Smooth muscle cell (in vitro differentiated cells): ENCODE measurements around the gene HDGFL2. TPM values are rescaled to one million over a fixed set of nuclear protein-coding genes. Genes with fewer than 3 reads are reported as not detected.

Experiments
- DNase-seq: peaks from one replicate; lab custom pipeline; 2025; ENCODE audit not compliant: unreplicated experiment; lab: John Stamatoyannopoulos, UW
- H2AFZ ChIP-seq: fragments of 200-600 bp; sonication (generic); 2 replicates; pipeline ENCODE4 v1.6.0; 2016; ENCODE audit warnings: antibody characterized with exemption, low read depth, mild to moderate bottlenecking
- H3F3A ChIP-seq: fragments of 200-600 bp; sonication (generic); 2 replicates; pipeline ENCODE4 v1.6.0; 2017; ENCODE audit warnings: antibody characterized with exemption, low read depth
- H3K27ac ChIP-seq: fragments of 200-600 bp; sonication (generic); 2 replicates; pipeline ENCODE4 v1.5.1; 2016; ENCODE audit warnings: low read depth, mild to moderate bottlenecking
- H3K27me3 ChIP-seq: fragments of 200-600 bp; sonication (generic); 2 replicates; pipeline ENCODE4 v1.6.1; 2016; ENCODE audit warnings: low read depth, mild to moderate bottlenecking
- H3K36me3 ChIP-seq: fragments of 200-600 bp; sonication (generic); 2 replicates; pipeline ENCODE4 v1.5.1; 2016; ENCODE audit warnings: low read depth
- H3K4me1 ChIP-seq: fragments of 200-600 bp; sonication (generic); 2 replicates; pipeline ENCODE4 v1.5.1; 2016; ENCODE audit warnings: low read depth
- H3K4me2 ChIP-seq: fragments of 200-600 bp; sonication (generic); 2 replicates; pipeline ENCODE4 v1.6.0; 2016; ENCODE audit warnings: mild to moderate bottlenecking
- H3K4me3 ChIP-seq: fragments of 200-600 bp; sonication (generic); 2 replicates; pipeline ENCODE4 v1.5.1; 2016; ENCODE audit warnings: mild to moderate bottlenecking
- H3K79me2 ChIP-seq: fragments of 200-600 bp; sonication (generic); 2 replicates; pipeline ENCODE4 v1.6.0; 2016; ENCODE audit warnings: low read depth, mild to moderate bottlenecking
- H3K9ac ChIP-seq: fragments of 200-600 bp; sonication (generic); 2 replicates; pipeline ENCODE4 v1.6.0; 2016; ENCODE audit warnings: low read depth
- H3K9me3 ChIP-seq: fragments of 200-600 bp; sonication (generic); replicated peaks from 2 replicates; pipeline ENCODE4 v1.5.1; 2016; ENCODE audit warnings: low read depth
- H4K20me1 ChIP-seq: fragments of 200-600 bp; sonication (generic); 2 replicates; pipeline ENCODE4 v1.6.0; 2016; ENCODE audit warnings: low read depth
- WGBS: methylation state at CpG from one replicate; pipeline ENCODE4 v1.1.7; 2016; ENCODE audit warnings: low lambda C conversion rate; 5-methylcytosine and 5-hydroxymethylcytosine counted together
- polyA plus RNA-seq: library from polyadenylated mRNA; unstranded; fragments of >200 nt; fragmentation: Nextera tagmentation; extraction: Ambion mirVana; gene quantifications from 2 replicates; pipeline ENCODE4 v1.2.1, GENCODE V29; 2016
- total RNA-seq: library from RNA; depleted of rRNA; stranded (reverse); fragments of >200 nt; gene quantifications from 2 replicates; pipeline ENCODE4 v1.2.3, GENCODE V29; 2014
- TF ChIP-seq, protein P1 (sequence below): fragments of 200-600 bp; sonication (generic); IDR thresholded peaks from 2 replicates; pipeline ENCODE4 v1.5.1; 2017; ENCODE audit warnings: borderline replicate concordance, mild to moderate bottlenecking, antibody characterized with exemption; ENCODE audit not compliant: insufficient read depth, poor library complexity, severe bottlenecking

The HDGFL2 gene
- total and polyA plus RNA-seq, 2 experiments from 2014 or later: 27.9 to 94.1 TPM

DNA sequence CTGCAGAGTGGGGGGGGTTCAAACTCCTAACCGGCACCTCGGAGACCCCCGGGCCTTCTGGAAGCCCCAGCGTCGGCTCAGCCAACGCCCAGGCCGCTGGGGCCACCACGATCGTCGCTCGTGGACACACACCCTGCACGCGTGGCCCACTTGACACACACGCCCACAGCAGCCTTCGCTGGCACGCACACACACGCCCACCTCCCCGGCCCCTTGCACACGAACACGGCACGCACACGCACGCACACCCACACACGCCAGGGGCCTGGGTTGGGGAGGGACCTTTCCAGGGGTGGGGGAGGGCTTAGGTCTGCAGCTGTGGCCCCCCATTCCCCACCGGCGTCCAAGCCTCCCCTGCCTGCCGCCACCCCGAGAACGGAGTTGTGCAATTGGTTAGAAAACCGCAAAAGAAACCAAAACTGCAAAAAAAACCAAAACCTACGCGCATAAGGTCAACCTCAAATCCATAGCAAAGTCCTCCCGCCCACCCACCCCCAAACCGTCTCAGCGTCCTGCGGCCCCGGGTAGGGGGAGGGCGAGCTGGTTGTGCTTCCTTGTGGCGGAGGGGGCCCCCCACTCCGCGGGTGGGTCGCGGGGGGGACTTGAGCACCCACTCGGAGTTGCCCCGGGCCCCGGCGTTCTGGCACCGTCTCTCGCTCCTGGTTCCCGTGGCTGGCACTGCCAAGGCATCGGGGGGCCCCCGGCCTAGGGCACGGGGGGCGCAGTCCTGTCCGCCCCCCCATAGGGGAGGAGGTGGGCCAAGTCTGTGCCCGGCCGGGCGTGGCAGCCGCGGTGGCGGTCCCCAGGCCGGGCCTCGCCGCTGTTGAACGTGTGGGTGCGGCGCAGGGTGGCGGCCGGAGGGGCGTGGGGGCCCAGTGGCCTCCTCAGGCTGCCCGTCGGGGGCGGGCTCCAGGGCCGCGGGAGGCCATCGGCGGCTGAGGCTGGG is 71.1 kb downstream of the HDGFL2 start:
- H3K36me3 ChIP-seq: no peaks in the 10 kb centered on the region
- no peaks in the 10 kb centered on the region for H3K79me2 ChIP-seq
- H3F3A ChIP-seq: no peaks in the 10 kb centered on the region
- no peak overlapping the region for H3K4me3 ChIP-seq
- 93% methylated on average over 55 of the region's 77 CpGs for WGBS
- no peak overlapping the region for H3K27ac ChIP-seq
- DNase-seq: no peak
- no peak overlapping the region for H3K4me2 ChIP-seq
- no peak overlapping the region for H3K9ac ChIP-seq
- H3K4me1 ChIP-seq: no peaks in the 10 kb centered on the region
- H3K27me3 ChIP-seq: no peaks in the 10 kb centered on the region
- H3K9me3 ChIP-seq: peaks cover 2% of the 10 kb centered on the region
- TF ChIP-seq, protein P1, sequence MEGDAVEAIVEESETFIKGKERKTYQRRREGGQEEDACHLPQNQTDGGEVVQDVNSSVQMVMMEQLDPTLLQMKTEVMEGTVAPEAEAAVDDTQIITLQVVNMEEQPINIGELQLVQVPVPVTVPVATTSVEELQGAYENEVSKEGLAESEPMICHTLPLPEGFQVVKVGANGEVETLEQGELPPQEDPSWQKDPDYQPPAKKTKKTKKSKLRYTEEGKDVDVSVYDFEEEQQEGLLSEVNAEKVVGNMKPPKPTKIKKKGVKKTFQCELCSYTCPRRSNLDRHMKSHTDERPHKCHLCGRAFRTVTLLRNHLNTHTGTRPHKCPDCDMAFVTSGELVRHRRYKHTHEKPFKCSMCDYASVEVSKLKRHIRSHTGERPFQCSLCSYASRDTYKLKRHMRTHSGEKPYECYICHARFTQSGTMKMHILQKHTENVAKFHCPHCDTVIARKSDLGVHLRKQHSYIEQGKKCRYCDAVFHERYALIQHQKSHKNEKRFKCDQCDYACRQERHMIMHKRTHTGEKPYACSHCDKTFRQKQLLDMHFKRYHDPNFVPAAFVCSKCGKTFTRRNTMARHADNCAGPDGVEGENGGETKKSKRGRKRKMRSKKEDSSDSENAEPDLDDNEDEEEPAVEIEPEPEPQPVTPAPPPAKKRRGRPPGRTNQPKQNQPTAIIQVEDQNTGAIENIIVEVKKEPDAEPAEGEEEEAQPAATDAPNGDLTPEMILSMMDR: no peak
- no peaks in the 10 kb centered on the region for H4K20me1 ChIP-seq
- no peak overlapping the region for H2AFZ ChIP-seq

DNA sequence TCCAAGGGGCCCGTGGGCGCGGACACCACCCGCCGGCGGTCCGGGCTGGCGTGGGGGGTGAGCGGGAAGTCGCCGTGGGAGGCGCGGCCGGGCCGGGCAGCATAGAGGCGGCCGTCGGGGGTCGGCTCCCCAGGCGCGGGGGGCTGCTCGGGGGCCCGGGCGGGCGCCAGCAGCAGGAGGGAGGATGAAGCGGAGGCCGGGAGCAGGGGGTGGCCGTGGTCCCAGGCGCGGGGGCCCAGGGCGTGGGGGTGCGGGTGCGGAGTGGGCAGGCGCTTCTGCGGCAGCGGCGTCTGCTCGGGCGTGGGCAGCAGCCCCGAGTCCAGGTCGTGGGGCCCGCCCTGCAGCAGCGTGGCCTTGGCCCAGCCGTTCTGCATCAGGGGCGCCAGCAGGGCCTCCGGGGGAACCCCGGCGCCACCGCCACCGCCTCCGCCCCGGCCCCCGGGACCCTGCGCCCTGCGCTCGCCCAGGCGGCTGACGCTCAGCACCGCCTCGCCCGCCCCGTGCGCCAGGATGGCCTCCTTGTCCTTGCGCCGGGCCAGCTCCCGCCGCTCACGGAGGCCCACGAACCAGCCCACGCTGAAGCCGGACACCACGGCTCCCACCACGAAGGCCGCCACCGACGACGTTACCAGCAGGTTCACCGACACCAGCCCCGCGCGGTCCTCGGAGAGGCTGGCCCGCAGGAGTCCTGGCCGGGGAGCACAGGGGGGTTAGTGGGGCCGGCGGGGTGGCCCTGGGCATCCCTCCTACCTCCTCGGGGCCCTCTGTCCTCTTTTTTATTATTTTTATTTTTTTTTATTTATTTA is 71.9 kb downstream of the HDGFL2 start:
- Histone ChIP-seq H3K9ac (no peak overlapping the region), H3K27ac (no peak overlapping the region), H3K4me1 (no peaks in the 10 kb centered on the region), H3K79me2 (no peaks in the 10 kb centered on the region), H3K4me2 (no peak overlapping the region), H2AFZ (no peak overlapping the region), H3K9me3 (peaks cover 2% of the 10 kb centered on the region), H3F3A (no peaks in the 10 kb centered on the region), H3K36me3 (no peaks in the 10 kb centered on the region), H3K27me3 (no peaks in the 10 kb centered on the region), H4K20me1 (no peaks in the 10 kb centered on the region), H3K4me3 (no peak overlapping the region)
- DNase-seq: no peak
- TF ChIP-seq, protein P1: no peak
- 98% methylated on average over 10 of the region's 87 CpGs for WGBS

DNA sequence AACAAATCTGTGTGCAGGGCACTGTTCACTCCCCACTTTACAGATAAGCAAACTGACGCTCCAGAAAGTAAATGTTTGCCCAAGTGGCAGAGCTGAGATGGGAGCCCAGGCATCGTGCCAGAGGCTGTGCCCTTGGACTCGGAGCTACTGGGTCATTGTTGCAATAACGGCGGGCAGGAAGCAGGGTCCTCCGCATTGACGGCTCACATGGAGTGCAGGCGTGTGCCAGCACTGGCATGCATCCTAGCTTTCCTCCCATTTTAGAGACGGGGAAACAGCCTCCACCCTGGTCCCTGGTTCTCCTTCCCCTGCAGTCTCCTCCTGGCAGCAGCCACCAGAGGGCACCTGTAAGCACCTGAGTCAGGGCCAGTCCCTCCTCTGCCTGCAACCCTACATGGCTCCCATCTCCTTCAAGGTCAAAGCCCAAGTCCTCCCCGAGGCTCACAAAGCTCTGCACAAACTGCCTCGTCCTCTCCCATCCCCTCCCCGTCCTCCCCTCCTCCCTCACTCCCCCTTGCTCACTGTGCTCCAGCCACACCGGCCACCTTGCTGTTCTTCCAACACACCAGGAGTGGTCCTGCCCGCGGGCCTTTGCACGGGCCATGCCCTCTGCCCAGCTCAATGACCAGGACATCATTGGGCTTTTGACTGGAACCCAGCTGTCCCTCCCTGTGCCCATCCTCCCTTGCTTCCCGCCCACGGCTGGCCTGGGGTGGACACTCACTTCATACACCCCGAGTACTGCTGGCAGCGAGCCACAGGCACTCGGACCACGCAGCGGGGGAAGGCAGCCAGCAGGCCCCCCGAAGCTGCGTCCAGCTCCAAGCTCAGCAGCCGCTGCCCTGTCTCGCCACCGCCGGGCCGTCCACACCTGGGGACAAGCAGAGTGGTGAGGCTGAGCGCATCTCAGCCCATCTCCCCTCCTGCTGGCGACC is 75.5 kb downstream of the HDGFL2 start:
- H3F3A ChIP-seq: no peaks in the 10 kb centered on the region
- no peaks in the 10 kb centered on the region for H4K20me1 ChIP-seq
- no peaks in the 10 kb centered on the region for H3K36me3 ChIP-seq
- no peak overlapping the region for H3K4me3 ChIP-seq
- H2AFZ ChIP-seq: no peak overlapping the region
- H3K9me3 ChIP-seq: no peaks in the 10 kb centered on the region
- H3K4me2 ChIP-seq: no peak overlapping the region
- TF ChIP-seq, protein P1: peak; percentile 21
- no peaks in the 10 kb centered on the region for H3K4me1 ChIP-seq
- H3K79me2 ChIP-seq: no peaks in the 10 kb centered on the region
- H3K9ac ChIP-seq: no peak overlapping the region
- no peak for DNase-seq
- no peak overlapping the region for H3K27ac ChIP-seq
- WGBS: 89% methylated on average over 31 of the region's 32 CpGs
- no peaks in the 10 kb centered on the region for H3K27me3 ChIP-seq
